Inflammatory macrophage (primary cell): ENCODE results near the gene NGDN.
A peak's percentile ranks its signal among the peaks of the same experiment; 100 is the strongest.

Experiments
- DNase-seq, 2 donors: peaks; one replicate each; pipeline ENCODE4 v3.0.0-alpha.2; 2020 to 2022

Gene NGDN

DNA sequence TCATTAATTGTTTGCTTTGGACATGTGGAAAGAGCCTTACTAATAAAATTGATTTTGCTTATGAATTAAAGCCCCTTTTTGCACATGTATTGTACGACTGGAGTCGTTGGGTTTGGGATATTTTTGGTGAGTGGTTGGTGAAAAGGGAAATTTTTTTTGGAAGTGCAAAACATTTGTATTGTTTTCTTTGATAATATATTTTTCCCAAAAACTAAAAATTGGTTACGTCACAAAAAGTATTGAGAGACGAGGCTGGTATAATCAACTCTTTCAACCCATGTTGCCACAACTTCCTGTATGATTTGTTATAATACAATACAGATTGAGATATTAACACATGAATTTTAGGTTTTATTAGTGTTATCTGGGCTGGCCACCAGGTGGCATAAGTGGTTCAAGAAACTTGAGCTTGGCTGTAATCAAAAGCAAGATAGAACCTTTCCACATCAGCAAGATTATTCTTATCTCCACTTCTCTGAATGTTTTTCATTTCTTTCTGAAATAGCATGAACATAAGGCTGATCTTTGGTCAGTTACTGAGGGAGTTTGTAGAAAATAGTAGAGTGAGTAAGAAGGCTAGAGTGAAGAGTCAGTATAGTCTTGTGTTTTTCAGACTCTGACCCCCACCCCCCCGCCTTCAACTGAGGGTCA is 8.7 kb downstream of the NGDN start:
- peak; percentile 69 to 82 for DNase-seq

DNA sequence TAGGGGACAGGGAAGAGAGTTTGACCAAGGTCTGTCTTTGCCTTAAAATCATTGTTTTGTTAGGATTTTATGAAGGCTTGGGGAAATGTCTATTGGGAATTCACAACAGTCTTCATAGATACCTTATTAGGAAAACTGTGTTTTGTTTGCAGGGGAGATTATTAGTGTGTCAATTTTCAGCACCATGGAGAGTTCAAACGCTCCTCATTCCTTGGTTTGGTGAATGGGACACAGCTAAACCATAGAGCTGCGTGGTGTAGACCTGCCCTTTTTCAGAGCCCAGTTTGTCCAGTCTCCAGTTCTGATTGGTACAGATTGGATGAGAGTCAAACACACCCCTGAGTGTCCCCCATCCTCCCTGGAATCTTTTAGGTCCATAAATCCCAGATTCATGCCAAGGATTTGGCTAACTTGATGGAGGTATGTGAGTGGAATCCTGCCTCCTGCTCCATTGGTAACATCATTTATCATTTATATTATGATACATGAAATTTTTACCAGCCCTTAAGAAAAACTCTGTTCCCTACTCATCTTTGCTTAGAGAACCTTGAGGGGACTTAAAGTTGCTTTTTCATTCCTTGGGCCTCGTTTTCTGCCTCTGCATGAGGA is 12.0 kb downstream of the NGDN start:
- no peak for DNase-seq

DNA sequence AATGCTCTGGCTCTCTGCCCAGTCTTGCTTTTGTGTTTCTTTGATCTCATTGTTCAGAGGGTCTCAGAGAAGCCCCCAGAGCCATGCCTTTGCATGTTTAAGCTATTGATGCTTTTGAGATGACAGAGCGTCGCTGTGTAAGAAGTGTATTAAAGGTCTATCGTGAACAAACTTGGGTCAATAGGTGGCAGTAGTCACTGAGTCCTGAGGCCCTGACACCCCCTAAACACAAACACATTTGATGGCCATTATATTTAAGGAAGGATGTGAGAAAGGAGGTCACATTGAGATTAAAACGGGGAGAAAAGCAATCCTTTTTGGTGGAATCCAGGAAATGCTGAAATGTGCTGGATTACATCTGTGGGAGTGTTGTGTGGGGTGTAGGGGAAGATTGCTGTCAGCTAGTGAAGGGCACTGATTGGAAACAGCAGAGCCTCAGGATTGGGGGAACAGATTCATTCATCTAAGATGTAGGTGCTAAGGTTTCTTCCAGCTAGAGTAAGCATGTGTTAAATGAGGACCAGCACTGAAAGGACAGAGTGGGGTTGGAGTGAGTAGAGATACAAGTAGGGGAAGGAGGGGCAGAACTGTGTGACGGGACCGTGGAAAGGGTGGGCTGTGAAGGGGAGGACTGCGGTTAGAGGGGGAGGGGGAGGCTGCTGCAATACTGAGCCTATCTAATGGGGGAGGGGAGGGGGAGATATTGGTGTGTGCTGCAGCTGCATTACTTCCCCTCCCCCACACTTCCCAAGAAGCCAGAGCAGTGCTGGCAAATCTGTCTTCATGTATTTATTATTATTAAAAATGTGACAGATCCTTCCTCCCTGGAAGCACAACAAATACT is 12.7 kb downstream of the NGDN start:
- DNase-seq, result no peak

DNA sequence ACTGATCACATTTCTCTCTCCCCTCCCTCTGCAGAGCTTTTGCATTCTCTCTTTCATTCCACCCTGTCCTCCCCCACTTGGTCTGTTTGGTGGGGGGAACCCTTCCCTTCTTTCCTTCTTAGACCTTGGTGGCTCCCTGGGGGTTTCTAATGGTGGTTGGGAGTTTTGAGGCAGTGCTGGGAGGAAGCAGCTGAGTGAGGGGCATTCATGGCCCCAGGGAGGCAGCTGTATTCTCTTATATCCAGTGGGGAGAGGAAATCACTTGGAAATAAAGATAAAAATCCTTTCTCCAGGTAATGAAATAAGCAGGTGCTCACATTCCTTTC is 13.3 kb downstream of the NGDN start:
- DNase-seq, result no peak

DNA sequence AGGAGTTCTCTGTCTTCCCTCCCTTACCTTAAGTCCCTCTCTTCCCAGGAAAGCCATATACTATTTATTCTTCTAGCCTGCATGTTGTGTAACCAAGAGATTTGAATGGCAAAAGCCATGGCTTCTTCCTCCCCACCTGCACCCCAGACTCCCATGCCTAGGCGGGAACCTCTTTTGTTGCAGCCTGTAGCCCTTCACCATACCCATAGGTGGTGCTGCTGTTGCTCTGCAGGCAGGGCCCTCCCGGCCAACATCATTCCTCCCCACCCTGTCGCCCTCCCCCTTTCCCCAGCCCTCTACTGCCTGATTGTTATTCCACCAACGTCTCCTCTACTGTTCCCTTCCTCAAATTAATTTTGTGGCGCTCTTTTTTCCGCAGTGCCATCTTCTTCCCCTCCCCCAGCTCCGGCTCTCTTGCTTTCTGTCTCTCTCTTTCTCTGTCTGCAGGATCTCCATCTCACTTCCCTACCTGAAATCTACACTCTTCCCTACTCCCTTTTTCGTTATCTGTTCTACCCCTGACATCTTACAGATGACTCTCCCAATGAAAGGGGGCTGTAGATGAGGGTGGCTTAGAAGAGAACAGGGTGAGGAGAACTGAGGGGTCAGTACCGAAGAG is 13.8 kb downstream of the NGDN start:
- no peak for DNase-seq

DNA sequence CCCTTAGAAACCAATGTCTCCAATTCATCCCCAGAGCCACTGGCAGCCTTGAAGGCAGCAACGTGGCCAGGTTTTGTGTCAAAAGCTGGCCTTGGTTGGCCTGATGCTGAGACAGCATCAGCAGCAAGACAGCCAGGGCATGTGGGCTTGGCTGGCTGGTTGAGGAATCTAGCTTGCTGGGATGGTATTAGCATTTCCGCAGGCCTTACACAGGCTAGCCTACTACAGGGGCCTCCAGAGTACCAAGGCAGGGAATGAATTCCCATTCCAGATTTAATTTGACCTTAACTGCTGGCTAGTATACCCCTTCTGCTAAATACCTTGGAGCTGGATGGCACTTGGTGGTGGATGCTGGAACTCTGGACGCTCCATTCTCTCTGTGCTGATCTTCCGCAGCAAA is 15.8 kb downstream of the NGDN start:
- no peak for DNase-seq

DNA sequence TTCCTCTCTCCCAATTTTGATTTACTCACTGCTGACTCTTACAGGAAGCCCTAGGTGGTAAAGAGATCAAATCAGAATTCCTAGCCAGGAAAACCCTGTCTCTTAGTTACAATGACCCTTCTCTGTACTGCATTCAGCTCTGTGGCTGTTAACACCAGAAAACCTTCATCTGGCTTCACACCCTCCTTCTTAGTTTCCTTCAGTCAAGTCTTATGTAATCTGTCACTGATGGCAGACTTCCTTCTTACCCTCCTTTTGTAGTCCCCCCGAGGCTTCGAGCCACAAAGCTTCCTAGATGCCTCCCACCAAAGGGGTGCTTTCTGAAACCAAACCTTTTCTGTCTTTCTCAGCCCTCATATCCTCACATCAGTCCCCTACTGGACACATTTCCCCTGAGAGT is 16.5 kb downstream of the NGDN start:
- DNase-seq, result no peak

DNA sequence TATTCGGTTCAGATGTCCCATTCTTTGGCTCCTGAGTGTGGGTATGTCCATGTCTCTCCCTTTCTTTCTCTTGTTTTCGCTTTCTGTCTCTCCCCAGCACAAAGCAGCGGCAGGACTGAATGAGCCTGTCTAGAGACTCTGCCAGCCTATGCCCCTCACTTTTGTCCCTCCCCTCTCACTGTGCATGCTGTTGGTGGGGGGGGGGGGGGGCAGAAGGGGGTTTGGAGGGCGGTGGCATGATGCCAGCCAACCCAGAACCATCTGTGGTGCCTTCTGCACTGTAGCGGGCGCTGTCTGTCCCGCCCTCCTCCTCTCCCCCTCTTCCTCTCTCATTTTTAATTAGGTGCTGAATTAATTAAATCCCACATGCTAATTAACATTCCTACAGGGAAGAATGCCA is 17.7 kb downstream of the NGDN start:
- no peak for DNase-seq

DNA sequence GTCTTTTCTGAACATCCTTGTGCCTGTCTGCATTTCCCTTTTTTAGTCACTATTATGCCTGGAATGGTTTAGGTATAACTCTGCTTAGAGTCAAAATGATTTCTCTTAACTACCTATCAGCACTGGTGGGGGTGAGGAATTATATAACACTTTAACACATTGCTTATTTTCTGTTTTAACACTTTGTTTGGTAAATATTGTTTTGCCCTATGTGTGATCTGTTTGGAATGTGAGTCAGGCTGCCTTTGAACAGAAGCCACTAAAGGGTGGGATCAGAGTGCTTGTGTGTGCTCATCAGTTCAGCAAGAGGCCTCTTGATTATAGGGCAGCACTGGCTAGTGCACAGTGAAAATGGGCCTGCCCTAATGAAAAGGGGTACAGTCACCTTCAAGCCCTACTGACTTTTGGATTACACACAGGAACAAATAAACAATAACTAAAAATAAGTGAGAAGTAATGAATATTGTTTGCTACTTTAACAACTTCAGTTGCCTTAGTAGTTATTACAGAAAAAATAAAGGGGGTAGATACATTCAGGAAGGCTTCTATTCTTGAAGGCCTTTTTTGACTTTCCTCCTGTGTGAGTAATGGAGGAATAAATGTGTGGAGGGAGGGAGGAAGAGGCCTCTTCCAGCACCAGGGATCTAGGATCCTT is 23.2 kb downstream of the NGDN start:
- no peak for DNase-seq

DNA sequence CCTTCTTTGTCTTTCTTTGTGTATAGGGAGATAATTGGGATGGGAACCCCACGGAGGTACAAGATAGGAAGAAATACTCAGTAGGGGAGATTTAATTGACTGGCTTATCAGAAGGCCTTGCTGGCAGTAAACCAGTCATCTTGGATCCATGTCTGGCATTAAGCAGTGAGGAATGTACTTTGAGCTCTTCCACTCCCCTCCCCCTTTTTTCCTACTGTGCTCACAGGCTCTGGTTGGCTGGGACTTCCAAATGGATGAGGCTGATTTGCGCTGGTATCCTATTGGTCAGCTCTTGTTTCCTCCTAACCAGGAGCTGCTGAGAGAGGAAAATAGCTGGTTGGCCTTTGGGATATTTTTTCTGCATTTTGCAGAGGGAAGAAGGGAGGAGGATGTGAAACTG is 24.7 kb downstream of the NGDN start:
- DNase-seq, result no peak

DNA sequence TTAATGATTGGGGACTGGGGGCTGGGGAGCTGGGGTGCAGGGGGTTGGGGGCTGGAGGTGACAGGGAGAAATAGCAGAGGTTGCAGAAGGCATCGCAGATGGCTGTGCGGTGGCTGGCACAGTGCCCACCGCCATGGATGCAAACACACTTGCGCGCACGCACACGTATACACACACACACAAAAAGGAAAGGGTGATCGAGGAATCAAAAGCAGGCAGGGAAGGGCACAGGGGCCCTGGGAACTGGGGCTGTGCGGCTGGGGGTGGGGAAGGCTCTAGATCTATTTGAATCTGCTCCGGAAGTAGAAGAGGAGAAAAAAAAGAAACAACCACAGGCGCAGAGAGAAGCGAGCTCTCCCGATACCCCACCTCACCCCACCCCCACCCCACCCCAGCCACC is 42.7 kb downstream of the NGDN start:
- no peak for DNase-seq

DNA sequence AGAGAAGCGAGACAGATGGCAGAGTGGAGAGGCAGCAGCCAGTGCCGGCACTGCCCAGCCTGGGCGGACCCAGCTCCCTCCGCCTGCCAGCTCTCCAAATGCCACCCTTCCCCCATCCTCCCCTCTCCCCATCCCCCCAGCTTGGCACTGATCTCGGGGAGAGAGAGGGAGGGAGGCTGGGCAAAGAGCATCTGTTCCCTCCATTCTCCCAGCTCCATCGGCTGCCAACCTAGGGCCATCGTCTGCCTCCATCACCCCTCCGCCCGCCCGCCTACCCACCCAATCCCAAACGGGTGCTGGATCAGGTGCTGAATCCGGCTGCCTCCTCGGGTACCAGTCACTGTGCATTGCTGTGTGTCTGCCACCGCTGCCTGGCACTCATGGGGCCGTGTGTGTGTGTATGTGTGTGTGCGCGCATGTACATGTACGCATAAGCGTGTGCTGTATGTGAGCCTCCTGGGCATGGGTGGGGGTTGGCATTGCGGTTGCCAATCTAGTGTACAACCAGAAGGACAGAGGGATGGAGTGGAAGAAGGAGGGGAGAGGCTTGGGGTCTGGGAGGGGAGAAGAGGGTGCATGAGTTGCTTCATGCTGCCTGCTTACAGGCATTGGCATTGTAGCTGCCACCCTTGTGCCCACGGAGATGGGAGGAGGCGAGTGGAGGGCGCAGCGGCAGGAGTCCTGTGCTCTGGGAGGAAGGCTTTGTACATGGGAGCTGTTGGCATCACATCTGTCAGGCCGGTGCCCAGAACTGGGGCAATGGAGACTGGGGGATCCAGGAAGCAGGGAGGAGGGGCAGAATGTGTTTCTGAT is 43.7 kb downstream of the NGDN start:
- DNase-seq, result no peak

DNA sequence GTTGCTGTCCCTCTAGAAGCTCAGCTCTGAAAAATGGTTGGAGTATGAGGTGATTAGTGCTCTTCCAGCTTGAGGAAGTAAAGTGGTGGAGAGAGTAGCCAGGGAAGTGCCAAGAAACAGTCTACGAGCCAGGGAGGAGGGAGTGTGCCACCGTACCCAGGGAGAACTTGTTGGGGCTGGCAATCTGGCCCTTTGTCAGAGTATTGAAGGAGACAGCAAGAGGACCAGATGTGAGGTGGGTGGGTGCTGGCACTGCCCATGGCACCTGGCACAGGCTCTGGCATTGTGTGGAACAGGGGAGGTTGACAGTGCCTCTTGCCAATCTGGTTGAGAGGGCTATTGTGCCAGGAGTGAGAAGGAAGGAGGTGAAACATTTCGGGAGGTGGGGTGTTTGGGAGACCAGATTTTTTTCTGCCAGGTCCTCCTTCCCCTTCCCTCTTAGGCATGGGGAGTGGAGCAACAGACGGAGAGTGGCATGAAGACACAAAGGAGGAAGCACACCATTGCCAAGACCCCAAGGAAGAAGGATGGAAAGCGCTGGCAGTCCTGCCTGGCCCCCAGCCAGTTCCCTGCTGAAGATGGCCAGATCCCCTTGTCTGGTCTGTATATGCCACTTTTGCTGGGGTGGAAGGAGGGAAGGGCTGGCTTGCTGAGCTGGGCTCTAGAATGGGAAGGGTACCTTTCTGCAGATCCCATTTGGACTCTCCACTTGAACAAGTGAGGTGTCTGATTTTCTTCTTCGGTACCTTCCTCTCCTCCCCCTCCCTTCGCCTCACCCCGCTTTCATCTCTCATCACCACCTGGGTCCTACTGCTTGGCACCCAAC is 44.5 kb downstream of the NGDN start:
- DNase-seq, result no peak

DNA sequence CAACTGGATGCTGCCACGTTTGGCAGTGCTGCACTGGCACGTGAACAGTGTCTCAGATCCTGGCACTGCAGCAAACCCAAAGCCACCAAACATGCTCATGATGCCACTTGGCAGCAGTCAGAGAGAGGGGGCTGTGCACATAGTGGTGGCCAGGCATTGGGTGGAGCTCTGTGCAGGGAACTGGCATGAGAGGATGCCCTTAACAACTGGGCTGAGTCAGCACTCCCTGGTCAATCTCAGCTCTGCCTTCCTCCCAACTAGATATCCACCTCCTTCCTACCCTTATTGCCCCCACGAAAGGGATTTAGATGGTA is 45.1 kb downstream of the NGDN start:
- no peak for DNase-seq

DNA sequence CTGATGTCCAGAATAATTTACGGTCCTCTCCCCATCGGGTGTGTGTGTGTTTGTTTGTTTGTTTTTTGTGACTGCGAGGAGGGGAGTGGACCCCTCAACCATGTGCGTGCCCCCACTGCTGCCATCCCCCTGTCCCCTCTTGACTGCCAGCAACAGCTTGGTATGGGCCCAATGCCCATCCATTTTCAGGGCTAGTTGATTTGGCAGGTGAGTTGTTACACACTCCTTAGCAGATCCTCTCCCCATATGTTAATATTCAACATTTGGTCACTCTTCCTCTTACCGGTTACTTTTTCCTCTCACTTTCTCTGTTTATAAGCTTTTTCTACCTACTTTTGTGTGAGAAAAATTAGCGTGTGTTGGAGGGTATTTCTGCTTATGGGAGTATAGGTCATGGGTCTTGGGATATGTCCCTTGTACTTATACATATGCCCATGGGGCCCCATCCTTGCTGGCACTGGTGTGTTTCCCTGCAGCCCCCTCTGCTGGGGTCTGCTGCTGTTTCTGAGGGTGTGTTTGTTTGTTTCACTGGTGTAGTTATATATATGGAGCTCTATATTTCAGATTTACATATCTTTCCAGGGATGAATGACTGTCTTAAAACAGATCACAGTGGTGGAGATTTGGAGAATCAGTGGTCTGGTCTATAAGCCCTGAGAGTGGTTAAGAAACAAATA is 48.3 kb downstream of the NGDN start:
- DNase-seq, result no peak

DNA sequence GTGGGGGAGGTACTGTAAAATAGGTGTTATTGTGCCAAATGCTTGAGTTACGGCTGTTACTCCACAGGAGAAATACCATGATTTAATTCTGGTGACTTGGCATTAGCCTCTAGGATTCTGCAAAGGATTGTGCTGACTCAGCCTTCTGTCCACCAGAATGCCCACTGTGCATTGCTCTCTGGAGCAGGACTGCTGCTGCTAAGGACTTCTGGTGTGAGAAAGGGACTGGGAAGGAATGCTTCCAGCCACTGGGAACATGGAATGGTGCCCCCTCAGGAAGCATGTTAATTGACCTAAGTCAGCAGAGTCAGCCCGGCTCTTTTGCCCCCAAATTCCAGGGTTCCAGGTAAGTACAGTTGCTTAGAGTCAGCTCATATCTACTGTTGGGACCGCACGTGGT is 49.2 kb downstream of the NGDN start:
- DNase-seq, result no peak

DNA sequence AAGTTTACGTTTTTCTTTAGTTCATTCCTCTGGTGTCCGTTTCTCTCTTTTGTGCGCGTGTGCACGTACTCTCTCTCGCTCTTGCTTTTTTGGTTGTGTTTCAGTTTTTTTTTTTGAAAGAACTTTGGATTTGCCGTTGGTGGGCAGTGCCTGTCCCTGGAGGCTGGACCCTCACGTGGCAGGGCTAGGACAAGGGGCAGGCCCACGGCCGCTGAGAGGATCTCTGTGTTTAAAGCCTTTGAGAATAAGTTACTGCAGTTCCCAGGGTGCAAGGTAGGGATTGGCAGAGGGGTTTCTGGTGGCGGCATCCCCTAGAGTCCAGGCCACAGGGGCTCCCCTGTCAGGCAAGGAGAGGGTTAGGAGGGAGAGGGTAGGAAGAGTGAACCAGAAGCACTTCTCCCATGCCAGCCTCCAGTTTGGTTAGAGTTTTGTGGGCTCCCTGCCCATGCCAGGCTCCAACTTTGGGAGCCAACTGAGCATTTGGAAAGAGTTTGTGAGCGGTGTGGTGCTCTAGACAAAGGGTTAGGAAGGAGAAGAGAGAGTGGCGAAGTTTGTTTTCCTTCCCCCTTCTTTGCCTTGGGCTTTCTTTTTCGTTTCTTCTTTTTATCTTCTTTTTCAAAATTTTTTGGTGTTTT is 51.5 kb downstream of the NGDN start:
- DNase-seq, result no peak

DNA sequence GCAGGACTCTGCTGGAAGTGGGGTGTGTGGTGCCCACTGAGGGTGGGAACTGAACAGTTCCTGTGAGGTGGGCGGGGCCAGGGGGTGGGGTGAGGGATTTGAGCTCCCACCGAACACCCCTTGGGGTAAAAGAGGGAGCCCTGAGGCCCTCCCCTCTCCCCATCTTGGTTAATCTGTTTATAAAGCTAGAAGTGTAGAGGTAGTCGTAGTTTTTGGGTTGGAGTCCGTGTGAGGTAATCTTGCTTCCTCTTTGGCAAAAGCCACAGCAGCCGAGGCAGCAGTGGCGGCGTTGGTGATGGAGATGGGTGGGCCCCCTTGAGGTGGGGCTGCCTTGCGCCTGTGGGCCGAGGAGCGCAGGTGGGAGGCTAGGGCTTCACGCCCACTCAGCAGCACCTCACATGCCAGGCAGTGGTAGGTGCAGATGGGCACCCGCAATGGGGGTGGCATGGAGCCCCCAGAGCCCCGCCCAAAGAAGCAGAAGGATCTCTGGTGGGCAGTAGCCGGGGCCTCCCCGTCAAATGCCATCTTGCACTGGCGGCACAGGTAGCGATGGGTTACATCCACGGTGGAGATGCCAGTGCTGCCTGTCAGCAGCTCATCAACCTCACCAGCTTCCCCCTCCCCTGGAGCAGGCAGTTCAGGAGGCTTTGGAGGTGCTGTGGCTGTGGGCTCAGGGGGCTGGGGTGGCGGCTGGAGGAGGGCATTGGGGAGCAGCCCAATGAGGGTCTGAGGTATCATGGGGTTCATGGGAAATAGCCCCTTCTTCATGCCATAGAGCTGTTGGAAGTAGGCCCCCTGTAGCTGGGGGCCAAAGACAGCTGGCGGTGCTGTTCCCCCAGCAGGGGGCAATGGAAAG is 52.5 kb downstream of the NGDN start:
- DNase-seq, result no peak

DNA sequence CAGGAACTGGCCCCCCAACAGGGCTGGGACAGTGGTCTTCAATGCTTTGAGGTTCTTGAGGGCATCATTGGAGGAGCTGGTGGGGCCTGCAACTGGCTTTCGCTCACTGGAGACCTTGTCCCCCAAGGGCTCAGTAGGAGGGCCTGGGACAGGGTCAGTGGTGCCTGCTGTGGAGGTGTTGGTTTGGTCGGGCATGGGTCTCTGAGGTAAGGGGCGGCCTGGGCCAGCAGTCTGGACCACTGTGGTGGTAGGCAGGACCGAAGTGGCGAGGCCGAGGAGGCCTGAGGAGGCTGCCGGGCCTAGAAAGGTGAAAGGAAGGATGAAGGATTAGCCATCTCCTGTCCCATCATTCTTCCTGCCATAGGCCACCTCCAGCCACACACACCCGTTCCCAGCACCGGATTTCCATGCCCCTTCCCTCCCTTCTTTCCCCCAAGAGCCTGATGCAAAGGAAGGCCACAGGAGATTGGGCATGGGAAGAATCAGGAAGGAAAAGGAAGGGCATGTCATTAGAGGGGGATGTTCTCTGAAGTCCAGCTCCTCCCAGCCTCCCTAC is 53.2 kb downstream of the NGDN start:
- DNase-seq, result no peak
